IMR-90 (cell line): ENCODE results near the gene SYVN1. TPM values are rescaled to one million over a fixed set of nuclear protein-coding genes. Genes with fewer than 3 reads are reported as not detected.

Source experiments
- ATAC-seq: fragments of 200-7000 bp; cut with Tn5 transposase; 2 replicates; pipeline ENCODE4 v1.9.1; 2020; ENCODE audit warnings: low read depth, mild to moderate bottlenecking, moderate library complexity
- BruUV-seq: library from RNA; stranded (reverse); fragments of 400-500 nt; replicated peaks from 2 replicates; lab custom pipeline; 2021; lab: Mats Ljungman, UMichigan
- CTCF ChIA-PET: fragments of 300-600 bp; formaldehyde crosslinking; extraction: SDS; loops from one replicate; lab custom pipeline; 2021; ENCODE audit warnings: antibody characterized with exemption; lab: Yijun Ruan, JAX
- POLR2A ChIA-PET: fragments of 300-600 bp; sonication (Branson Sonifier 250); formaldehyde crosslinking; loops from one replicate; lab custom pipeline; 2022; ENCODE audit warnings: antibody characterized with exemption; ENCODE audit not compliant: unreplicated experiment; lab: Charles Lee
- DNase-seq: peaks from one replicate; pipeline ENCODE4 v3.0.0; 2013
- H2AFZ ChIP-seq: replicated peaks from 2 replicates; pipeline ENCODE3; 2013; ENCODE audit warnings: low read length, mild to moderate bottlenecking; ENCODE audit not compliant: poor library complexity
- H2AK5ac ChIP-seq: 2 replicates; pipeline ENCODE4 v1.6.1; 2013; ENCODE audit warnings: low read depth, low read length, inconsistent platforms
- H2AK9ac ChIP-seq: replicated peaks from 2 replicates; pipeline ENCODE3; 2013; ENCODE audit warnings: mild to moderate bottlenecking, low read depth, low read length, moderate library complexity; ENCODE audit not compliant: poor library complexity
- H2BK120ac ChIP-seq: 2 replicates; pipeline ENCODE4 v1.6.1; 2013; ENCODE audit warnings: low read depth, low read length, inconsistent platforms
- H2BK15ac ChIP-seq: 3 replicates; pipeline ENCODE4 v1.6.1; 2013; ENCODE audit warnings: low read depth, low read length, inconsistent platforms
- H2BK20ac ChIP-seq: 2 replicates; pipeline ENCODE4 v1.6.1; 2013; ENCODE audit warnings: low read depth, mild to moderate bottlenecking, inconsistent platforms, low read length, moderate library complexity
- H2BK5ac ChIP-seq: 2 replicates; pipeline ENCODE4 v1.6.1; 2013; ENCODE audit warnings: mild to moderate bottlenecking, low read depth, low read length, inconsistent platforms; ENCODE audit not compliant: poor library complexity, severe bottlenecking
- H3K14ac ChIP-seq: replicated peaks from 2 replicates; pipeline ENCODE4 v1.6.1; 2013; ENCODE audit warnings: low read depth, low read length, inconsistent platforms
- H3K18ac ChIP-seq: 2 replicates; pipeline ENCODE4 v1.6.1; 2013; ENCODE audit warnings: low read depth, low read length, control low read depth
- H3K23ac ChIP-seq: 2 replicates; pipeline ENCODE4 v1.6.1; 2013; ENCODE audit warnings: low read depth, low read length, inconsistent platforms
- H3K27ac ChIP-seq: 2 replicates; pipeline ENCODE4 v1.5.1; 2013; ENCODE audit warnings: mild to moderate bottlenecking, control low read depth, low read length; ENCODE audit not compliant: insufficient read depth
- H3K27me3 ChIP-seq: 2 replicates; pipeline ENCODE4 v1.6.1; 2013; ENCODE audit warnings: low read length; ENCODE audit not compliant: control insufficient read depth, insufficient read depth
- H3K36me3 ChIP-seq: 2 replicates; pipeline ENCODE4 v1.6.1; 2013; ENCODE audit warnings: low read length, mixed read lengths; ENCODE audit not compliant: control insufficient read depth, insufficient read depth
- H3K4ac ChIP-seq: 2 replicates; pipeline ENCODE4 v1.6.1; 2013; ENCODE audit warnings: low read depth, low read length, inconsistent platforms
- H3K4me1 ChIP-seq: 2 replicates; pipeline ENCODE4 v1.6.1; 2013; ENCODE audit warnings: low read length, mixed read lengths; ENCODE audit not compliant: control insufficient read depth, insufficient read depth
- H3K4me2 ChIP-seq: 2 replicates; pipeline ENCODE4 v1.6.1; 2013; ENCODE audit warnings: low read depth, mild to moderate bottlenecking, control low read depth, low read length, moderate library complexity
- H3K4me3 ChIP-seq: 2 replicates; pipeline ENCODE4 v1.5.1; 2013; ENCODE audit warnings: low read depth, mild to moderate bottlenecking, control low read depth, low read length, moderate library complexity; ENCODE audit not compliant: insufficient read depth
- H3K56ac ChIP-seq: 2 replicates; pipeline ENCODE4 v1.6.1; 2013; ENCODE audit warnings: low read length, inconsistent platforms; ENCODE audit not compliant: insufficient read depth; ENCODE audit errors: extremely low read depth
- H3K79me1 ChIP-seq, 2 experiments: 2 replicates each; pipeline ENCODE4 v1.6.1; 2013; ENCODE audit warnings: low read length in 2 of 2, inconsistent platforms in 1 of 2, low read depth in 1 of 2
- H3K9ac ChIP-seq: 2 replicates; pipeline ENCODE4 v1.6.1; 2013; ENCODE audit warnings: low read depth, low read length, control low read depth
- H3K9me1 ChIP-seq: 2 replicates; pipeline ENCODE4 v1.6.1; 2013; ENCODE audit warnings: low read length, inconsistent platforms; ENCODE audit not compliant: insufficient read depth
- H3K9me3 ChIP-seq: 2 replicates; pipeline ENCODE4 v1.6.1; 2013; ENCODE audit warnings: low read length; ENCODE audit not compliant: control insufficient read depth, insufficient read depth
- H4K20me1 ChIP-seq: 2 replicates; pipeline ENCODE4 v1.6.1; 2013; ENCODE audit warnings: low read length, inconsistent platforms; ENCODE audit not compliant: insufficient read depth
- H4K5ac ChIP-seq: 2 replicates; pipeline ENCODE4 v1.6.1; 2013; ENCODE audit warnings: mild to moderate bottlenecking, low read depth, low read length, control low read depth
- H4K8ac ChIP-seq, 2 experiments: 2 replicates each; pipeline ENCODE4 v1.6.1; 2013; ENCODE audit warnings: low read depth in 2 of 2, low read length in 2 of 2, control low read depth in 1 of 2, inconsistent platforms in 1 of 2
- H4K91ac ChIP-seq: 2 replicates; pipeline ENCODE4 v1.6.1; 2013; ENCODE audit warnings: low read depth, low read length, inconsistent platforms; ENCODE audit not compliant: insufficient read depth
- BHLHE40 ChIP-seq: fragments of 150-350 bp; IDR thresholded peaks from 2 replicates; pipeline ENCODE4 v1.6.1; 2016; ENCODE audit warnings: mild to moderate bottlenecking, low read depth, low read length
- CEBPB ChIP-seq: IDR thresholded peaks from 2 replicates; pipeline ENCODE4 v1.6.1; 2012; ENCODE audit warnings: low read depth, low read length, improper control_type of control experiment
- CHD1 ChIP-seq: IDR thresholded peaks from 2 replicates; pipeline ENCODE4 v1.6.1; 2012; ENCODE audit warnings: low read depth, low read length, improper control_type of control experiment
- CTCF ChIP-seq: conservative IDR thresholded peaks from 2 replicates; pipeline ENCODE4 v1.5.1; 2012; ENCODE audit warnings: mild to moderate bottlenecking, low read depth, low read length, improper control_type of control experiment
- ELK1 ChIP-seq: fragments of 150-350 bp; IDR thresholded peaks from 2 replicates; pipeline ENCODE4 v1.6.1; 2016; ENCODE audit warnings: low read depth, mild to moderate bottlenecking, low read length, moderate library complexity, borderline replicate concordance
- FOS ChIP-seq: fragments of 150-350 bp; IDR thresholded peaks from 2 replicates; pipeline ENCODE4 v1.6.1; 2016; ENCODE audit warnings: low read depth, low read length
- MAFK ChIP-seq: IDR thresholded peaks from 2 replicates; pipeline ENCODE4 v1.6.1; 2012; ENCODE audit warnings: low read depth, low read length, improper control_type of control experiment
- MAZ ChIP-seq: IDR thresholded peaks from 2 replicates; pipeline ENCODE4 v1.6.1; 2012; ENCODE audit warnings: low read depth, mild to moderate bottlenecking, low read length, improper control_type of control experiment, moderate library complexity, borderline replicate concordance
- MXI1 ChIP-seq: IDR thresholded peaks from 2 replicates; pipeline ENCODE4 v1.6.1; 2012; ENCODE audit warnings: low read depth, mild to moderate bottlenecking, low read length, moderate library complexity, borderline replicate concordance
- NFE2L2 ChIP-seq: fragments of 150-350 bp; IDR thresholded peaks from 2 replicates; pipeline ENCODE4 v1.6.1; 2016; ENCODE audit warnings: low read depth, mild to moderate bottlenecking, low read length
- POLR2A ChIP-seq: IDR thresholded peaks from 2 replicates; pipeline ENCODE4 v1.6.1; 2012; ENCODE audit warnings: mild to moderate bottlenecking, low read depth, low read length
- RAD21 ChIP-seq: IDR thresholded peaks from 2 replicates; pipeline ENCODE4 v1.6.1; 2012; ENCODE audit warnings: low read length, improper control_type of control experiment
- RCOR1 ChIP-seq: IDR thresholded peaks from 2 replicates; pipeline ENCODE4 v1.6.1; 2012; ENCODE audit warnings: mild to moderate bottlenecking, low read length, improper control_type of control experiment; ENCODE audit not compliant: insufficient replicate concordance
- RFX5 ChIP-seq: IDR thresholded peaks from 2 replicates; pipeline ENCODE4 v1.8.0; 2012; ENCODE audit warnings: low read depth, mild to moderate bottlenecking, low read length, moderate library complexity
- SMC3 ChIP-seq: fragments of 150-350 bp; IDR thresholded peaks from 2 replicates; pipeline ENCODE4 v1.6.1; 2016; ENCODE audit warnings: low read depth, mild to moderate bottlenecking, antibody characterized with exemption, low read length, moderate library complexity
- USF2 ChIP-seq: fragments of 150-350 bp; IDR thresholded peaks from 2 replicates; pipeline ENCODE4 v1.6.1; 2017; ENCODE audit warnings: mild to moderate bottlenecking, antibody characterized with exemption, low read length, low read depth
- WGBS, 2 experiments: methylation state at CpG; one replicate each; pipeline versions ENCODE4 v1.1.5 to v1.1.7; 2013; ENCODE audit warnings: missing lambda C conversion rate in 2 of 2; ENCODE audit not compliant: insufficient read length in 1 of 2; ENCODE audit errors: extremely low coverage in 2 of 2; 5-methylcytosine and 5-hydroxymethylcytosine counted together
- dilution Hi-C: fragments of 300-500 bp; cut with HindIII; formaldehyde crosslinking; loops from one replicate; pipeline ENCODE4 v1.14.3; 2018; ENCODE audit warnings: low sequenced_read_pairs; ENCODE audit not compliant: unreplicated experiment
- in situ Hi-C: fragments of 300-500 bp; cut with MboI; formaldehyde crosslinking; loops from 3 replicates; pipeline ENCODE4 v1.14.3; 2019; ENCODE audit warnings: low sequenced_read_pairs, inconsistent platforms, mixed read lengths
- intact Hi-C: fragments of 100-400 bp; cut with micrococcal nuclease; formaldehyde crosslinking; loops from 2 replicates; pipeline ENCODE4 v1.10.0; 2022
- polyA plus RNA-seq, 3 experiments: library from polyadenylated mRNA; depleted of rRNA; stranded (reverse); fragments of >200 nt; gene quantifications; 2 replicates each; pipeline ENCODE4 v1.2.3, GENCODE V29; 2012; ENCODE audit warnings: low replicate concordance in 1 of 3
- total RNA-seq: library from RNA; depleted of rRNA; stranded (reverse); fragments of >200 nt; gene quantifications from 2 replicates; pipeline ENCODE4 v1.2.3, GENCODE V29; 2012

Gene SYVN1
- total and polyA plus RNA-seq, 2 of the 4 experiments (the other 2 are of a cell fraction), result 9.5 to 52.9 TPM

- WGBS, 2 experiments, result no CpG with 5 or more reads among the region's 15 CpGs
- no peak overlapping the region for H2AK9ac ChIP-seq
- no peak overlapping the region for H2AK5ac ChIP-seq
- no peak overlapping the region for H4K91ac ChIP-seq
- in situ Hi-C loops, result no loop called here
- H3K36me3 ChIP-seq, result peaks cover 35% of the 10 kb centered on the region
- no peak overlapping the region for H2BK15ac ChIP-seq
- no peaks in the 10 kb centered on the region for H3K9me1 ChIP-seq
- POLR2A ChIA-PET, result no interaction called here
- no peak overlapping the region for H3K14ac ChIP-seq
- no peaks in the 10 kb centered on the region; the same call in 1 of the 2 replicates for H4K20me1 ChIP-seq
- H3K4ac ChIP-seq, result no peak overlapping the region
- peaks cover 4% of the 10 kb centered on the region; the same call in 1 of the 2 replicates for H3K4me1 ChIP-seq
- TF ChIP-seq POLR2A, result no peak
- no peak for TF ChIP-seq MAFK
- TF ChIP-seq ELK1, result no peak
- TF ChIP-seq SMC3, result no peak
- no peak for TF ChIP-seq RCOR1
- no peak for TF ChIP-seq CEBPB
- no peak for TF ChIP-seq NFE2L2
- TF ChIP-seq RAD21, result no peak
- no peak for TF ChIP-seq BHLHE40
- no peak for TF ChIP-seq MXI1
- no peak for TF ChIP-seq CTCF
- no peak for TF ChIP-seq RFX5
- no peak for TF ChIP-seq MAZ
- no peak for TF ChIP-seq USF2
- TF ChIP-seq CHD1, result no peak
- no peak for TF ChIP-seq FOS
- H2AFZ ChIP-seq, result no peak overlapping the region
- no peak overlapping the region for H3K56ac ChIP-seq
- H4K8ac ChIP-seq, result no peak overlapping the region
- no peak overlapping the region for H3K18ac ChIP-seq
- BruUV-seq, result no TSS peak
- DNase-seq, result no peak
- H2BK120ac ChIP-seq, result no peak overlapping the region
- no peak overlapping the region for H2BK5ac ChIP-seq
- peaks cover 25 to 31% of the 10 kb centered on the region in 2 experiments for H3K79me1 ChIP-seq
- CTCF ChIA-PET, result no interaction called here
- H3K23ac ChIP-seq, result no peak overlapping the region
- H4K5ac ChIP-seq, result no peak overlapping the region
- no peak overlapping the region for H3K9ac ChIP-seq
- H3K4me3 ChIP-seq, result no peak overlapping the region
- intact Hi-C loops, result no loop called here
- dilution Hi-C loops, result no loop called here
- ATAC-seq, result no peak
- H3K4me2 ChIP-seq, result no peak overlapping the region
- no peaks in the 10 kb centered on the region for H3K9me3 ChIP-seq
- H3K27ac ChIP-seq, result no peak overlapping the region
- H2BK20ac ChIP-seq, result no peak overlapping the region
- H3K27me3 ChIP-seq, result no peaks in the 10 kb centered on the region
Measured at GRCh38 chr11:65087827-65088226, 46.5 kb downstream of the SYVN1 start.
